HCT116 (cell line): ENCODE data around the gene PPM1H. TPM values are rescaled to one million over a fixed set of nuclear protein-coding genes. Genes with fewer than 3 reads are reported as not detected.

Source experiments
- ATAC-seq: fragments of 200-7000 bp; cut with Tn5 transposase; 2 replicates; pipeline ENCODE4 v1.9.1; 2020; ENCODE audit warnings: mild to moderate bottlenecking, moderate library complexity
- BruUV-seq: library from RNA; stranded (reverse); fragments of 400-500 nt; replicated peaks from 2 replicates; lab custom pipeline; 2021; lab: Mats Ljungman, UMichigan
- CTCF ChIA-PET: fragments of 300-600 bp; sonication (Branson Sonifier 250); formaldehyde crosslinking; loops from one replicate; lab custom pipeline; 2021; ENCODE audit warnings: antibody characterized with exemption; lab: Charles Lee
- POLR2A ChIA-PET: fragments of 300-600, 350-600 bp; sonication (Branson Sonifier 250); formaldehyde crosslinking; loops from one replicate; lab custom pipeline; 2021; ENCODE audit warnings: antibody characterized with exemption; lab: Charles Lee
- RAD21 ChIA-PET, 2 experiments: fragments of 300-600 bp; sonication (Branson Sonifier 250); formaldehyde crosslinking; loops; one replicate each; lab custom pipeline; 2023; ENCODE audit warnings: low total read pairs in 2 of 2; ENCODE audit not compliant: uncharacterized antibody in 2 of 2, unreplicated experiment in 2 of 2, low non-redundant PET in 1 of 2; lab: Charles Lee
- DNase-seq: peaks from one replicate; pipeline ENCODE4 v3.0.0-alpha.2; 2010; ENCODE audit warnings: low read depth, low spot score
- H2AFZ ChIP-seq: fragments of 200-600 bp; shearing (Covaris generic), sonication (generic); 2 replicates; pipeline ENCODE4 v1.6.1; 2017; ENCODE audit warnings: low read depth, mixed run types, mixed read lengths, antibody characterized with exemption, low read length; ENCODE audit not compliant: poor library complexity, severe bottlenecking
- H3K27ac ChIP-seq: 2 replicates; pipeline ENCODE4 v1.5.1; 2012; ENCODE audit warnings: low read depth, low read length
- H3K27me3 ChIP-seq: fragments of 200-600 bp; sonication (generic); 2 replicates; pipeline ENCODE4 v1.6.1; 2016; ENCODE audit warnings: mixed run types, low read length, mixed read lengths; ENCODE audit not compliant: insufficient read depth
- H3K36me3 ChIP-seq, 2 experiments: fragments of 200-500 bp in 1 of 2; fragments of 200-600 bp in 1 of 2; sonication (Bioruptor generic) in 1 of 2; sonication (generic) in 1 of 2; 2 replicates each; pipeline versions ENCODE4 v1.5.1 to v1.6.1; 2014 to 2016; ENCODE audit warnings: low read length in 2 of 2, inconsistent platforms in 1 of 2, mixed read lengths in 1 of 2, mixed run types in 1 of 2; ENCODE audit not compliant: insufficient read depth in 2 of 2, control insufficient read depth in 1 of 2
- H3K4me1 ChIP-seq, 2 experiments: fragments of 200-600 bp in 1 of 2; sonication (generic) in 1 of 2; 2 replicates each; pipeline versions ENCODE4 v1.5.1 to v1.6.1; 2012 to 2017; ENCODE audit warnings: low read length in 2 of 2, inconsistent platforms in 1 of 2, mild to moderate bottlenecking in 1 of 2, mixed read lengths in 1 of 2, mixed run types in 1 of 2, moderate library complexity in 1 of 2; ENCODE audit not compliant: insufficient read depth in 2 of 2, control insufficient read depth in 1 of 2
- H3K4me2 ChIP-seq: fragments of 200-600 bp; sonication (generic); 2 replicates; pipeline ENCODE4 v1.6.1; 2017; ENCODE audit warnings: mixed run types, low read length, mixed read lengths
- H3K4me3 ChIP-seq, 2 experiments: fragments of 200-600 bp in 1 of 2; sonication (generic) in 1 of 2; replicated peaks in 1 of 2; 2 replicates each; pipeline ENCODE4 v1.5.1; 2011 to 2016; ENCODE audit warnings: low read length in 2 of 2, control low read depth in 1 of 2, low read depth in 1 of 2, mild to moderate bottlenecking in 1 of 2, mixed read lengths in 1 of 2, mixed run types in 1 of 2
- H3K79me2 ChIP-seq: fragments of 200-600 bp; sonication (generic); 2 replicates; pipeline ENCODE4 v1.6.1; 2017; ENCODE audit warnings: mild to moderate bottlenecking, mixed run types, low read length, moderate library complexity, mixed read lengths; ENCODE audit not compliant: insufficient read depth
- H3K9ac ChIP-seq: fragments of 200-600 bp; sonication (generic); 2 replicates; pipeline ENCODE4 v1.6.1; 2016; ENCODE audit warnings: low read length, mixed read lengths
- H3K9me2 ChIP-seq: fragments of 200-600 bp; sonication (generic), shearing (Covaris generic); 2 replicates; pipeline ENCODE4 v1.6.1; 2017; ENCODE audit warnings: mixed run types, mild to moderate bottlenecking, moderate library complexity; ENCODE audit not compliant: insufficient read depth
- H3K9me3 ChIP-seq, 2 experiments: fragments of 200-500 bp in 1 of 2; fragments of 200-600 bp in 1 of 2; sonication (Bioruptor generic) in 1 of 2; sonication (generic) in 1 of 2; 2 replicates each; pipeline ENCODE4 v1.6.1; 2014 to 2017; ENCODE audit warnings: low read length in 2 of 2, mixed read lengths in 2 of 2, inconsistent platforms in 1 of 2, low read depth in 1 of 2, mild to moderate bottlenecking in 1 of 2, mixed run types in 1 of 2, moderate library complexity in 1 of 2; ENCODE audit not compliant: control insufficient read depth in 1 of 2, insufficient read depth in 1 of 2
- H4K20me1 ChIP-seq: fragments of 200-600 bp; sonication (generic), shearing (Covaris generic); 2 replicates; pipeline ENCODE4 v1.6.1; 2017; ENCODE audit warnings: mixed run types, mild to moderate bottlenecking, moderate library complexity; ENCODE audit not compliant: insufficient read depth
- EGR1 ChIP-seq: IDR thresholded peaks from 2 replicates; pipeline ENCODE4 v1.6.1; 2012; ENCODE audit warnings: low read depth
- EZH2phosphoT487 ChIP-seq: fragments of 200-600 bp; IDR thresholded peaks from 2 replicates; pipeline ENCODE4 v1.6.1; 2018; ENCODE audit warnings: antibody characterized with exemption, borderline replicate concordance
- MAX ChIP-seq: IDR thresholded peaks from 2 replicates; pipeline ENCODE4 v1.6.1; 2012
- POLR2AphosphoS5 ChIP-seq: IDR thresholded peaks from 2 replicates; pipeline ENCODE4 v1.6.1; 2011; ENCODE audit warnings: mild to moderate bottlenecking, low read depth, low read length, moderate library complexity
- SRF ChIP-seq: IDR thresholded peaks from 2 replicates; pipeline ENCODE4 v1.6.1; 2012; ENCODE audit warnings: low read depth
- ZBTB33 ChIP-seq: IDR thresholded peaks from 2 replicates; pipeline ENCODE4 v1.6.1; 2011; ENCODE audit warnings: mild to moderate bottlenecking, low read length, moderate library complexity; ENCODE audit not compliant: insufficient replicate concordance; ENCODE audit errors: extremely low read depth
- intact Hi-C: fragments of 100-400 bp; cut with micrococcal nuclease; formaldehyde crosslinking; loops from 2 replicates; pipeline ENCODE4 v1.10.0; 2022
- total RNA-seq: library from RNA; stranded (reverse); gene quantifications from one replicate; pipeline ENCODE4 v1.2.1, GENCODE V29; 2021; ENCODE audit not compliant: unreplicated experiment

Gene PPM1H
- total RNA-seq, 1 experiment from 2014 or later = 8.0 TPM

- H3K79me2 ChIP-seq = no peaks in the 10 kb centered on the region
- ATAC-seq (no peak), DNase-seq (no peak)
- no peaks in the 10 kb centered on the region for H3K36me3 ChIP-seq
- no TSS peak for BruUV-seq
- H2AFZ ChIP-seq = no peak overlapping the region
- H3K27me3 ChIP-seq = no peaks in the 10 kb centered on the region
- H3K9me2 ChIP-seq = no peaks in the 10 kb centered on the region
- no peak for TF ChIP-seq EGR1
- TF ChIP-seq ZBTB33 = no peak
- TF ChIP-seq MAX = no peak
- no peak for TF ChIP-seq EZH2phosphoT487
- TF ChIP-seq POLR2AphosphoS5 = no peak
- no peak for TF ChIP-seq SRF
- ChIA-PET RAD21 (no interaction called here), CTCF (no interaction called here), POLR2A (no interaction called here)
- H3K9me3 ChIP-seq = no peaks in the 10 kb centered on the region
- H3K4me1 ChIP-seq = no peaks in the 10 kb centered on the region
- no peaks in the 10 kb centered on the region for H4K20me1 ChIP-seq
- no peak overlapping the region for H3K27ac ChIP-seq
- no peak overlapping the region for H3K9ac ChIP-seq
- intact Hi-C loops = no loop called here
- H3K4me3 ChIP-seq = no peak overlapping the region
- no peak overlapping the region for H3K4me2 ChIP-seq
Observed at GRCh38 chr12:62629971-62630739, 304.8 kb downstream of the PPM1H start.

- no peak overlapping the region for H3K4me2 ChIP-seq
- no peaks in the 10 kb centered on the region for H3K4me1 ChIP-seq
- CTCF ChIA-PET = no interaction called here
- RAD21 ChIA-PET = no interaction called here
- no peaks in the 10 kb centered on the region for H3K9me3 ChIP-seq
- H4K20me1 ChIP-seq = no peaks in the 10 kb centered on the region
- H3K27me3 ChIP-seq = no peaks in the 10 kb centered on the region
- BruUV-seq = no TSS peak
- intact Hi-C loops = no loop called here
- no peak overlapping the region for H3K4me3 ChIP-seq
- H2AFZ ChIP-seq = no peak overlapping the region
- H3K79me2 ChIP-seq = no peaks in the 10 kb centered on the region
- no peak overlapping the region for H3K27ac ChIP-seq
- POLR2A ChIA-PET = no interaction called here
- TF ChIP-seq EGR1 = no peak
- TF ChIP-seq, all 23 proteins: peak for 0
- no peak for ATAC-seq
- H3K36me3 ChIP-seq = no peaks in the 10 kb centered on the region
- no peak overlapping the region for H3K9ac ChIP-seq
- H3K9me2 ChIP-seq = no peaks in the 10 kb centered on the region
- no peak for DNase-seq
Observed at GRCh38 chr12:62629413-62629812, 305.5 kb downstream of the PPM1H start.
